ENCODE measurements around the gene PMCH. TPM values are rescaled to one million over a fixed set of nuclear protein-coding genes. Genes with fewer than 3 reads are reported as not detected.
"Not testable (repeated sequence)": the region's sequence is repeated elsewhere in the genome, so short reads cannot be mapped to it uniquely, and the experiment has no call there.

The PMCH gene
- total RNA-seq, 5 donors from 2014 or later (not counting 1 experiment from before 2014, with no cell fraction given), result 0.76 to 1.6 (median 1.2) TPM; not detected in 2

DNA sequence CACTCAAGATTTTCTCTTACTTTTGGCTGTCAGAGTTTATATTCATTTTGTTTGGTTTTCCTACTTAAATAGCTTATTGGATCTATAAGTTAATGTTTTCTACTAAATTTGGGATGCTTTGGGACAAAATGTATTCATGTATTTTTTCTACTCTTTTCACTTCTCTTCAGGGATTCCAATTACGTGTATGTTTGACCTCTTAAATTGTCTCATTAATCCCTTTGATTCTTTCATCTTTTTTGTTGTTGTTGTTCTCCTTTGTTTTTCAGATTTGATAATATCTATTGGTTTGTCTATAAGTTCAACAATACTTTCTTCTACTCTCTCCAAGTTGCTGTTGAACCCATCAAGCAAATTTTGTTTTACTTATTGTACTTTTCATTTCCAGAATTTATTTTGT, 34.2 kb downstream of the PMCH start:
- DNase-seq, result no peak
- WGBS (ENCODE audit: insufficient coverage), result no CpG with 5 or more reads among the region's 1 CpG

DNA sequence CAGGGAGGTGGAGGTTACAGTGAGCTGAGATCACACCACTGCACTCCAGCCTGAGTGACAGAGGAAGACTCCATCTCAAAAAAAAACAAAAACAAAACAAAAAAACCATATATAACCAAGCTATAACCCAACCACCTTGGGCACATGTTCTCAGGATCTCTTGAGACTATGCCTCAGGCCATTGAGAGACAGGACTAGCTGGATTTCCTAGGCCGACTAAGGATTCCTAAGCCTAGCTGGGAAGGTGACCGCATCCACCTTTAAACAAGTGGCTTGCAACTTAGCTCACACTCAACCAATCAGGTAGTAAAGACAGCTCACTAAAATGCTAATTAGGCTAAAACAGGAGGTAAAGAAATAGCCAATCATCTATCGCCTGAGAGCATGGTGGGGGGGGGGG, 42.4 kb downstream of the PMCH start:
- H3K4me3 ChIP-seq (ENCODE audit: control insufficient read depth in 1 of 2, extremely low read depth in 1 of 2, low read length in 1 of 2); H3K9me3 ChIP-seq; H3K4me1 Mint-ChIP-seq; H3K27me3 ChIP-seq (replicated peaks in 1 of 2; ENCODE audit: control insufficient read depth in 2 of 2, extremely low read depth in 1 of 2, insufficient read depth in 2 of 2, low read length in 1 of 2); H3K27ac ChIP-seq (ENCODE audit: low read length); H3K4me1 ChIP-seq (ENCODE audit: control insufficient read depth in 1 of 2, extremely low read depth in 1 of 2, insufficient read depth in 2 of 2, low read length in 2 of 2); H3K36me3 Mint-ChIP-seq; DNase-seq; H3K27ac Mint-ChIP-seq; ATAC-seq (replicated peaks in 1 of 4); H3K4me3 Mint-ChIP-seq; H3K9me3 Mint-ChIP-seq; H3K36me3 ChIP-seq (ENCODE audit: control insufficient read depth in 2 of 2, extremely low read depth in 1 of 2, insufficient read depth in 1 of 2, low read length in 1 of 2); H3K27me3 Mint-ChIP-seq: not testable (repeated sequence)
- POLR2A ChIA-PET, result interaction anchor here in 1 of 2 donors (0.6 kb wide), 1 partner anchor 1830 kb away, joined by 3 read pairs; no protein-coding TSS in a partner anchor
- CTCF ChIA-PET, result interaction anchor here (0.5 to 1.1 kb wide), 2 partner anchors 9 to 359 kb away, joined by 3 to 4 read pairs; no protein-coding TSS in a partner anchor
- 100% methylated on average over 1 of the region's 3 CpGs for WGBS (ENCODE audit: insufficient coverage)

More for the DNA sequence above, 34.2 kb downstream of the PMCH start:
- H3K4me1 Mint-ChIP-seq, result no peaks in the 10 kb centered on the region
- ChIA-PET POLR2A (no interaction called here), CTCF (interaction anchor here in 1 of 2 donors (0.6 kb wide), 1 partner anchor 11 kb away, joined by 3 read pairs; no protein-coding TSS in a partner anchor)
- H3K27ac Mint-ChIP-seq, result no peak overlapping the region
- no peak overlapping the region for H3K4me3 Mint-ChIP-seq
- no peaks in the 10 kb centered on the region for H3K4me1 ChIP-seq (ENCODE audit: control insufficient read depth in 1 of 2, extremely low read depth in 1 of 2, insufficient read depth in 2 of 2, low read length in 2 of 2)
- no peaks in the 10 kb centered on the region for H3K36me3 Mint-ChIP-seq
- H3K27ac ChIP-seq (ENCODE audit: low read length), result no peak overlapping the region
- ATAC-seq (replicated peaks in 1 of 4), result no peak
- H3K9me3 Mint-ChIP-seq, result no peaks in the 10 kb centered on the region
- no peak overlapping the region for H3K4me3 ChIP-seq (ENCODE audit: control insufficient read depth in 1 of 2, extremely low read depth in 1 of 2, low read length in 1 of 2)
- no peaks in the 10 kb centered on the region for H3K27me3 ChIP-seq (replicated peaks in 1 of 2; ENCODE audit: control insufficient read depth in 2 of 2, extremely low read depth in 1 of 2, insufficient read depth in 2 of 2, low read length in 1 of 2)
- H3K36me3 ChIP-seq (ENCODE audit: control insufficient read depth in 2 of 2, extremely low read depth in 1 of 2, insufficient read depth in 1 of 2, low read length in 1 of 2), result no peaks in the 10 kb centered on the region
- no peaks in the 10 kb centered on the region for H3K27me3 Mint-ChIP-seq
- no peaks in the 10 kb centered on the region for H3K9me3 ChIP-seq

DNA sequence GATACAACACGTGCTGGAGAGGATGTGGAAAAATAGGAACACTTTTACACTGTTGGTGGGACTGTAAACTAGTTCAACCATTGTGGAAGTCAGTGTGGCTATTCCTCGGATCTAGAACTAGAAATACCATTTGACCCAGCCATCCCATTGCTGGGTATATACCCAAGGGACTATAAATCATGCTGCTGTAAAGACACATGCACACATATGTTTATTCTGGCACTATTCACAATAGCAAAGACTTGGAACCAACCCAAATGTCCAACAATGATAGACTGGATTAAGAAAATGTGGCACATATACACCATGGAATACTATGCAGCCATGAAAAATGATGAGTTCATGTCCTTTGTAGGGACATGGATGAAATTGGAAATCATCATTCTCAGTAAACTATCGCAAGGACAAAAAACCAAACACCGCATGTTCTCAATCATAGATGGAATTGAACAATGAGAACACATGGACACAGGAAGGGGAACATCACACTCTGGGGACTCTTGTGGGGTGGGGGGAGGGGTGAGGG, 50.5 kb downstream of the PMCH start:
- H3K36me3 ChIP-seq (ENCODE audit: control insufficient read depth in 2 of 2, extremely low read depth in 1 of 2, insufficient read depth in 1 of 2, low read length in 1 of 2); H3K27me3 ChIP-seq (replicated peaks in 1 of 2; ENCODE audit: control insufficient read depth in 2 of 2, extremely low read depth in 1 of 2, insufficient read depth in 2 of 2, low read length in 1 of 2); H3K4me1 ChIP-seq (ENCODE audit: control insufficient read depth in 1 of 2, extremely low read depth in 1 of 2, insufficient read depth in 2 of 2, low read length in 2 of 2); CTCF ChIA-PET; H3K27ac Mint-ChIP-seq; H3K4me3 Mint-ChIP-seq; H3K9me3 ChIP-seq; H3K36me3 Mint-ChIP-seq; H3K4me3 ChIP-seq (ENCODE audit: control insufficient read depth in 1 of 2, extremely low read depth in 1 of 2, low read length in 1 of 2); ATAC-seq (replicated peaks in 1 of 4); DNase-seq; POLR2A ChIA-PET; H3K27me3 Mint-ChIP-seq; H3K9me3 Mint-ChIP-seq; H3K27ac ChIP-seq (ENCODE audit: low read length): not testable (repeated sequence)
- WGBS (ENCODE audit: insufficient coverage), result no CpG with 5 or more reads among the region's 4 CpGs
- peaks cover 10 to 13% (median 10%) of the 10 kb centered on the region in 3 donors for H3K4me1 Mint-ChIP-seq

Other genes starting within 250 kb of the PMCH start
- gene WASHC3, start 135.8 kb downstream of the PMCH start, total RNA-seq, result 10 to 100 TPM; 37.5 to 46.7 (median 42.1) TPM
- 10 to 100 TPM; 11.1 to 21.1 (median 18.6) TPM for gene NUP37, start 77.7 kb downstream of the PMCH start, total RNA-seq
- 1 to 10 TPM; 1.7 to 3.8 (median 1.8) TPM for gene PARPBP, start 77.7 kb downstream of the PMCH start, total RNA-seq